NCI-H2107 treated with DMSO at 0.1 percent for 48 hours (cell line): ENCODE data around the gene HECTD2.
A peak's percentile ranks its signal among the peaks of the same experiment; 100 is the strongest.
"Not testable (repeated sequence)": the region's sequence is repeated elsewhere in the genome, so short reads cannot be mapped to it uniquely, and the experiment has no call there.

Experiments used
- DNase-seq: peaks from one replicate; lab custom pipeline; 2025; ENCODE audit not compliant: unreplicated experiment; lab: John Stamatoyannopoulos, UW

The HECTD2 gene

GRCh38 chr10:91409869-91410637 lies at the start of gene HECTD2:
Gene HECTD2, plus strand, starts transcription at chr10:91410344. Its CDS starts 95 bp downstream, at chr10:91410439.
- DNase-seq = no peak

- no peak for DNase-seq
These were observed 49.7 kb upstream of the HECTD2 start for GRCh38 chr10:91360461-91360860.

- DNase-seq = not testable (repeated sequence)
These were observed 44.6 kb upstream of the HECTD2 start for GRCh38 chr10:91365519-91365918.

GRCh38 chr10:91366704-91367103 lies 43.4 kb upstream of the HECTD2 start:
- no peak for DNase-seq

- no peak for DNase-seq
These were observed 43.0 kb upstream of the HECTD2 start for GRCh38 chr10:91367127-91367531.

GRCh38 chr10:91367558-91367957 lies 42.6 kb upstream of the HECTD2 start:
- no peak for DNase-seq

DNA sequence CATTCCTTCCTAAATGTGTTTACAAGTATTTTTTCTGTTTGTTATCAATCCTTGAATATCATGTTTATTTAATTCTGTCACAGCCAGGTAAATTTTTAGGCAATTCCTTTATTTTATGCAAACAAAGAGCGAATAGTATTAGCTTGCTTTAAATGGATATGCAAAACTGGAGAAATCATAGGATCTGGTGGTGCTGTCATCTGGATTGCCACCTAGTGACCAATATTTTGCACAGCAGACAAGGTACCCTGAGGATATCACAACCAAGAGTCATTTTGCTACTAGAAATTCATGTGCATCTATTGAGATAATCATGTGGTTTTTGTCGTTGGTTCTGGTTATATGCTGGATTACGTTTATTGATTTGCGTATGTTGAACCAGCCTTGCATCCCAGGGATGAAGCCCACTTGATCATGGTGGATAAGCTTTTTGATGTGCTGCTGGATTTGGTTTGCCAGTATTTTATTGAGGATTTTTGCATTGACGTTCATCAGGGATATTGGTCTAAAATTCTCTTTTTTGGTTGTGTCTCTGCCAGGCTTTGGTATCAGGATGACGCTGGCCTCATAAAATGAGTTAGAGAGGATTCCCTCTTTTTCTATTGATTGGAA lies 40.1 kb upstream of the HECTD2 start:
- DNase-seq = not testable (repeated sequence)

DNA sequence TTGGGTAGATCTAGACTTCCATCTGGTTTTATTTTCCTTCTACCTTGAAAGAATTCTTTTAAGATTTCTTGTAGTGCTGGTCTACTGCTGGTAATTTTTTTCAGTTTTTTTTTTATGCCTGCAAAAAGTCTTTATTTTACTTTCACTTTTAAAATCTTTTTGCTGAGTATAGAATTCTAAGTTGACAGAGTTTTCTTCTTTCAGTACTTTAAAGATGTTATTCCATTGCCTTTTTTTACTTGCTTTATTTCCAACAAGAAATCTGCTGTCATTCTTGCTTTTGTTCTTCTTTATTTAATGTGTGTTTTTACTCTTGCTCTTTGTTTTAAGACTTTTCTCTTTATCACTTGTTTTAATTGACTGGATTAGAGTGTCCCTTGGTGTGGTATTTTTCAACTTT lies 36.1 kb upstream of the HECTD2 start:
- no peak for DNase-seq

DNA sequence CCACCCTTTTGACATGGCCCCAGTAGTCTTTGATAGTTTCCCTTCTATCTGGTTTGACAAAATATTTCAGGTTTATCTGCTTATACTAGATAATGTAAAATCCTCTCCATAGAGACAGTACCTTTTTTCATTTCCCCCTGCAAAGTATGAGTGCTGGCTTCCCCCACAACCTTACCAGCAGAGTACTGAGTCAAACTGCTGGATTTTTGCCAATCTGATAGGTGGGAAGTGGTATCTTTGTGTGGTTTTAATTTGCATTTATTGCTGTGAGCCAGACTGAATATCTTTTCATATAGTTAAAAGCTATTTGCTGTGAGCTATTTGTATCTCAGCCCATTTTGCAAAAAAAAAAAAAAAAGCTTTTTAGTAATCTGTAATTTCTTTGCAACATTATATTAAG lies 32.1 kb upstream of the HECTD2 start:
- DNase-seq = no peak

DNA sequence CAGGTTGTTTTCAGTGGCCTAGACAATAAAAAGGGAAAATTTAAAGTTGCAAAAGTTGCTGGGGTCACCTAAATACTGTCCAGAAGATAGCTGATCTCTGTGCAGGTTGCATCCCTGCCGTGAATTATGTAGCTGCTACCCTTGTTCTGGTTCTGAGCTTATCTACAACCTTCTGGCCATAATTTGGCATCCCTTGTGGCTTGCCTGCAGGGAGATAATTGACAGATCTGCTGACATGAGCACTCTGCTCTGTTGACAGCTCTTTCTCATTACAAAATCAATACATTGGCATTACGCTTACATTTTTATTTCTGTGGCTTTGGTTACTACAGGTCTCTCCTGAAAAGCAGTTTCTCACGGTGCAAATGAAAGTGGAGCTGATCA lies 29.3 kb upstream of the HECTD2 start:
- DNase-seq = no peak

DNA sequence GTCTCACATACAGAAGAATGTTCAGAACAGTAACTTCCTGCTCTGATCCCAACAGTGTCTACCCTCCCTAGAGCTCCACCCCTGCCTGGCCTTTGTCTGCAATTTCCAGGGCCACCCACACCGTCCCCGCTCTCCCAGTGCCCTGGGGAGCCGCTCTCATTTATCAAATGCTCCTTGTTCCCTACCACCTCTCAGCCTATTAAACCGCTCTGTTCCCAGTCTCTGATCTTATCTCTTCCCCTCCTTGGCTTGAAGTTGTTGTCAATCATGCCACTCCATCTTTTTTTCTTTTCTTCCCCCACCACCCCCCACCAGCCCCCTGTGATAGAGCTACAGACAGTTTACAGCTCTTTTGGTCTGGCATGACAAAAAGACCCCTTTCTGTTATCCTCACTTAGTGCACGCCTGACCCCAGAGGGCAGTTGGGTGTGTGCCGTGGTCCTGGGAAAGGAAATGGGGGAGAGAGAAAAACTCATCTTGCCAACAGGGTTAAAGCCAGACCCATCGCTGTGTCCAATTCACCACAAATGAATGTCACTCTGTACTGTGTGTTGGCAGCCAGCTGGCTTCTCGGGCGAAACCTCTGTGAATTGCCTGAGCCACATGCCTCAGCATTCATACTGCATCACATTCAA lies 28.8 kb upstream of the HECTD2 start:
- peak; percentile 21 for DNase-seq

- no peak for DNase-seq
These were observed 24.6 kb upstream of the HECTD2 start for GRCh38 chr10:91385306-91386085.

DNA sequence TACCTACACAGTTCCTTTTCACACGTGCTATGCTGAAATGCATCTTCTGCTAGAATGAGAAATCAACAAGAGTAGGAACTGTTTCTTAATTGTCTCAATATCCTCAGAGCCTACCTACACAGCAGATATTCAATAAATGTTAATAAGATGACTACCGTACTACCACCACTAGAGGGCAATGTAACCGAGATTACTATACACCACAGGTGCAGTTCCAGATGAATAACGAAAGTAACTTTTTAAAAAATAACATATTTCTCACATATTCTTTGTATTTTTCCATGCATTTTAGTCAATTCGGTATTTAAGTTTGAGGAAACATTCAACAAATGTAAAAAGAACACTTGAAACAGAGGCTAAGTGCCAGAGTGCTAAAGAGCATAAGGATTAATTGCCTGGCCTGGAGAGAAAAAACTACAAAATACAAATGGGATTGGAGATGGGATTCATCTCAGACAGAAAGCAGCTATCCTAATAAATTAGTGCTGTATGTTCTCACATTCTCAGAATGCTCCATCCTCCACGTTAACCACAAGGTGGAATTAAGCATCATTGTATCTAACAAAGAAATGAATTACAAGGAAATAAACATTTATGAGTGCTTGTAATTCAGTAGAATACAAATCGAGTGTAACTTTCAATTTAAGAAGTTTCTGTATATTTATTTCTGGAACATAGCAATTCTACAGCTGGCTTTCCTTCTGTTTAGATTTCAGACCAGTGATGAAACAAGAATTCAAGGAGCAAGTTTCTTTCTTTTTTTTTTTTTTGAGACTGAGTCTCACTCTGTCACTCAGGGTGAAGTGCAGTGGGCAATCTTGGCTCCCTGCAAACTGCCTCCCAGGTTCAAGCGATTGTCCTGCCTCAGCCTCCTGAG lies 20.3 kb upstream of the HECTD2 start:
- DNase-seq = peak; percentile 58

DNA sequence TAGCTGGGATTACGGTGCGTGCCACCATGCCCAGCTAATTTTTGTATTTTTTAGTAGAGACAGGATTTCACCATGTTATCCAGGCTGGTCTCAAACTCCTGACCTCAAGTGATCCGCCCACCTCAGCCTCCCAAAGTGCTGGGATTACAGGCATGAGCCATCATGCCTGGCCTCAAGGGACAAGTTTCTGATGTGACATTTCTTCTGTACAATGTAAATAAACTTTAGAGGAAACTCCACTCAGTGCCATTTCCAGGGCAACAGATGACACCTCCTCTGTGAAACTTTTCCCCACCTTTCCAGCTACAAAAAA lies 19.7 kb upstream of the HECTD2 start:
- not testable (repeated sequence) for DNase-seq

DNA sequence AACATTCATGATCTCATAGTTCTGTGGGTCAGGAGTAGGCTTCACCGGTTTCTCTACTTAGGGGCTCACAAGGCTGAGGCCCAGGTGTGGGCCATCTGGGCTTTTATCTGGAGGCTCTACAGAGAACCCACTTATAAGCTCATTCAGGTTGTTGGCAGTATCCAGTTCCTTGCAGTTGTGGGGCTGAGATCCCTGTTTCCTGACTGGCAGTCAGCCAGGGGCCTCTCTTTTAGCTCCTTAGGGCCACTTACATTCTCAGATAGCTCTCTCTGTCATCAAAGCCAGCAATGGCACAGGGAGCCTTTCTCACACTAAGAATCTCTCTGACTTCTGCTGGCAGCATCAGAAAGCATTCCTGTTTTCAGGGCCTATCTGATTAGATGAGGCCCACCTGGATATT lies 18.2 kb upstream of the HECTD2 start:
- no peak for DNase-seq

- DNase-seq = no peak
These were observed 3.8 kb upstream of the HECTD2 start for GRCh38 chr10:91406322-91406721.

- DNase-seq = peak; percentile 72
These were observed 875 bp upstream of the HECTD2 start for GRCh38 chr10:91409069-91409868.

GRCh38 chr10:91410638-91411371 lies 661 bp downstream of the HECTD2 start:
- no peak for DNase-seq

DNA sequence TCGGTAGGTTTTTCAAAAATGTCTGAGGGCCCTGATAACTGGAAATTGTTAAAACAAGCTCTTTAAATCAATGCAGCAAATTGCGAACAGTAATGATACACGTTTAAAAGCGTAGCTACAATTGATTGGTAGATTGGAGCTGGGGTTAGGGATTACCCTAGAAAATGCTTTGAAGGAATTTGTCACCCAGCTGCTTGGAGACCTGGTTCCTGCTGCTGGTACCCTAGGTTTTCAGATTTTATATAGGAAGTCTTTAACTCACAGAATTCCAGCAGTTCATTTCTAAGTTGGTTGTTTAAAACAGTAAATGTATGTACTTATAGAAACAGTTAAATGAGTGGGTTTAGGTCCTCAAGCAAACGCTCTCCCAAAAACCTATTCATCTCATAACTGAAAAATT lies 1.5 kb downstream of the HECTD2 start:
- DNase-seq = no peak
